ENCODE data around the gene BTC. TPM values are rescaled to one million over a fixed set of nuclear protein-coding genes. Genes with fewer than 3 reads are reported as not detected.

BTC gene, protein sequence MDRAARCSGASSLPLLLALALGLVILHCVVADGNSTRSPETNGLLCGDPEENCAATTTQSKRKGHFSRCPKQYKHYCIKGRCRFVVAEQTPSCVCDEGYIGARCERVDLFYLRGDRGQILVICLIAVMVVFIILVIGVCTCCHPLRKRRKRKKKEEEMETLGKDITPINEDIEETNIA
- polyA plus RNA-seq (2012; rRNA removed), result not detected in 2 replicates
- not detected in 2 replicates for polyA plus RNA-seq (2012; cell fraction: cytosol; rRNA removed)
- polyA plus RNA-seq (2012; cell fraction: nucleus; rRNA removed), result not detected in 2 replicates

GRCh38 chr4:74794382-74795010 lies at the start of gene BTC:
Gene BTC (minus strand): TSS chr4:74794523. CDS start chr4:74794325, 198 bp downstream.
- H3K79me2 ChIP-seq (ENCODE audit: insufficient read depth), result no peaks in the 10 kb centered on the region
- peak within 1 kb of the TSS; percentile 46; the same call in 1 of the 2 replicates for H2AFZ ChIP-seq (ENCODE audit: low read depth)
- 2% methylated on average over 14 of the region's 24 CpGs for WGBS (ENCODE audit: low lambda C conversion rate)
- H3K4me2 ChIP-seq, result peak within 1 kb of the TSS; percentile 84
- H3F3A ChIP-seq (replicated peaks; ENCODE audit: insufficient read depth), result no peaks in the 10 kb centered on the region
- H3K27me3 ChIP-seq (ENCODE audit: insufficient read depth), result peaks cover 38% of the 10 kb centered on the region; the same call in 1 of the 2 replicates
- no peak within 1 kb of the TSS for H3K9ac ChIP-seq
- H4K20me1 ChIP-seq (ENCODE audit: insufficient read depth), result no peaks in the 10 kb centered on the region
- H3K4me1 ChIP-seq (ENCODE audit: control insufficient read depth in 1 of 2, insufficient read depth in 2 of 2, low read depth in 1 of 2, low read length in 1 of 2), result no peaks in the 10 kb centered on the region
- no peak within 1 kb of the TSS for H3K27ac ChIP-seq (ENCODE audit: low read depth in 2 of 2, low read length in 1 of 2)
- no peaks in the 10 kb centered on the region for H3K9me3 ChIP-seq
- H3K9me2 ChIP-seq, result no peaks in the 10 kb centered on the region
- TF ChIP-seq MXI1 (IDR thresholded peaks at IDR 0.05; ENCODE audit: low read depth, low read length), result no peak
- H3K4me3 ChIP-seq (ENCODE audit: low read depth in 2 of 2, low read length in 1 of 2), result peak within 1 kb of the TSS; percentile 39 to 57; a peak in 3 of 4 replicates
- no peak for DNase-seq
- POLR2A ChIA-PET, result no interaction called here
- no peaks in the 10 kb centered on the region for H3K36me3 ChIP-seq (replicated peaks in 1 of 2; ENCODE audit: control insufficient read depth in 1 of 2, insufficient read depth in 2 of 2, low read length in 1 of 2)
- CTCF ChIA-PET, result interaction anchor here (1.5 kb wide), 1 partner anchor 8 kb away, joined by 3 read pairs; no protein-coding TSS in a partner anchor

DNA sequence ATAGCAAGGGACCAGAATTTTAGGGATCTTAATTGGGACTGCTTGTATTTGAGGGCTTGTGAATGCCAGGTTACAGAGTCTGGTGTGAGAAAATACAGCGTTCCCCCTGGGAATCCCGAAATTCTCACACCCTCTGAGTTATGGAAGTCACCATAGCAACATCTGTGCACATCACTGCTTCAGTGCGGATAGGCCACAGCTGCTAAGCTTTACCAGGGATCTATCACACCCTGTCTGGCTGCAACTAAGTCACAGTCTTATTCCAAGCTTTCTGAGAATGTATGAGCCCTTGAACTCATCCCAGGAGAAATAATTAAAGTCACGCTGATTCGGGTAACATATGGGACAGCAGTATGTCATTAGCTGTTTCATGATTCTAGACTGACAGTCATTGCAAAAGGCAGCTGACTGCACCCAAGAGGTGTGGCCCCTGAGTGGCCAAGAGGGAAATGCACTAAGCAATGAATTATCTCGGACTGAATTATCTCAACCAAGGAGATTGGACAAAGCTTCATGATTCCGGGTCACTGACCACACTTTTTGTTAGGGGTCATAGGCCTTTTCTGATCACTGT lies 46.7 kb upstream of the BTC start:
- Histone ChIP-seq H3K27ac (ENCODE audit: low read depth in 2 of 2, low read length in 1 of 2) (no peak overlapping the region), H3K27me3 (ENCODE audit: insufficient read depth) (no peaks in the 10 kb centered on the region), H3K79me2 (ENCODE audit: insufficient read depth) (no peaks in the 10 kb centered on the region), H3K36me3 (replicated peaks in 1 of 2; ENCODE audit: control insufficient read depth in 1 of 2, insufficient read depth in 2 of 2, low read length in 1 of 2) (no peaks in the 10 kb centered on the region), H3K9ac (no peak overlapping the region), H3K4me2 (no peak overlapping the region), H3K9me3 (no peaks in the 10 kb centered on the region), H2AFZ (ENCODE audit: low read depth) (no peak overlapping the region), H4K20me1 (ENCODE audit: insufficient read depth) (no peaks in the 10 kb centered on the region), H3F3A (replicated peaks; ENCODE audit: insufficient read depth) (no peaks in the 10 kb centered on the region), H3K4me3 (ENCODE audit: low read depth in 2 of 2, low read length in 1 of 2) (no peak overlapping the region), H3K9me2 (no peaks in the 10 kb centered on the region), H3K4me1 (ENCODE audit: control insufficient read depth in 1 of 2, insufficient read depth in 2 of 2, low read depth in 1 of 2, low read length in 1 of 2) (no peaks in the 10 kb centered on the region)
- TF ChIP-seq ELF1 (IDR thresholded peaks at IDR 0.05), result no peak
- TF ChIP-seq RAD21 (IDR thresholded peaks at IDR 0.05; ENCODE audit: low read length), result no peak
- no peak for TF ChIP-seq EZH2phosphoT487 (IDR thresholded peaks at IDR 0.05; ENCODE audit: borderline replicate concordance, low read depth)
- TF ChIP-seq FOXJ3 (CRISPR knock-in tag; IDR thresholded peaks at IDR 0.05), result no peak
- no peak for TF ChIP-seq RCOR1 (IDR thresholded peaks at IDR 0.05; ENCODE audit: low read length)
- no peak for TF ChIP-seq NFIC (IDR thresholded peaks at IDR 0.05; ENCODE audit: borderline replicate concordance)
- no peak for TF ChIP-seq MXI1 (IDR thresholded peaks at IDR 0.05; ENCODE audit: low read depth, low read length)
- ChIA-PET POLR2A (no interaction called here), CTCF (interaction anchor here (0.6 to 1.0 kb wide), 2 partner anchors 14 to 39 kb away, joined by 3 read pairs; no protein-coding TSS in a partner anchor)
- DNase-seq, result no peak
- WGBS (ENCODE audit: low lambda C conversion rate), result 17% methylated on average over 7 of the region's 7 CpGs

DNA sequence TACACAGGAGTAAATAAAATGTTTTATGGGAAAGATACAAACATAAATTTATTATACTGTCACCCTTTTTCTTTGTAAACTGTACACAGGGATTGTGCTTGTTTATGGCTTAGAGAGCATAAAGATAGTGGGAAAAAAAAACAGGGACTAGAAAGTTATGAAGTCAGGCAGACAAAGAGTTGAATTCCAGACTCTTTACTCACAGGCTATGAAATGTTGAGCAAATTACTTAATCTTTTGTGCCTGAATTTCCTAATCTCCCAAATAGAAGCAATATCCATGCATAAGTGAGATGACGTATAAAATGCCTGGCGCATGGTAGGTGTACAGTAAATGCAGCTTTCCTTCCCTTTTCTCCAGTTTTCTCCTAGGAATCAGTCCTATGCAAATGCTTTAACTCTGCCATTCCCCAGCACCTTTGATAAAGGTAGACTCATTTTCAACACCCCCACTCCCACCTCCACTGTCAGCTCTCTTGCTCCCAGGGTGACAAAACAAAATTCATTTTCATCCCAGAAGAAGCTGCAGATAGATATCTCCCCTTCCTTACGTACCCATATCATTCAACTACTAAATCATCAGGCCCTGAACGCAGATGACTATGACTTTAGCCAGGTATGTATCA lies 44.5 kb upstream of the BTC start:
- Histone ChIP-seq H2AFZ (ENCODE audit: low read depth) (no peak overlapping the region), H3K9me3 (no peaks in the 10 kb centered on the region), H3K36me3 (replicated peaks in 1 of 2; ENCODE audit: control insufficient read depth in 1 of 2, insufficient read depth in 2 of 2, low read length in 1 of 2) (no peaks in the 10 kb centered on the region), H3K79me2 (ENCODE audit: insufficient read depth) (no peaks in the 10 kb centered on the region), H3K9ac (no peak overlapping the region), H3K9me2 (no peaks in the 10 kb centered on the region), H3K4me1 (ENCODE audit: control insufficient read depth in 1 of 2, insufficient read depth in 2 of 2, low read depth in 1 of 2, low read length in 1 of 2) (no peaks in the 10 kb centered on the region), H3K4me2 (no peak overlapping the region), H3K27me3 (ENCODE audit: insufficient read depth) (no peaks in the 10 kb centered on the region), H4K20me1 (ENCODE audit: insufficient read depth) (no peaks in the 10 kb centered on the region), H3F3A (replicated peaks; ENCODE audit: insufficient read depth) (no peaks in the 10 kb centered on the region), H3K4me3 (ENCODE audit: low read depth in 2 of 2, low read length in 1 of 2) (no peak overlapping the region), H3K27ac (ENCODE audit: low read depth in 2 of 2, low read length in 1 of 2) (no peak overlapping the region)
- CTCF ChIA-PET, result no interaction called here
- POLR2A ChIA-PET, result no interaction called here
- DNase-seq, result no peak
- 5% methylated on average over 4 of the region's 4 CpGs for WGBS (ENCODE audit: low lambda C conversion rate)
- TF ChIP-seq EZH2phosphoT487 (IDR thresholded peaks at IDR 0.05; ENCODE audit: borderline replicate concordance, low read depth), result no peak
- no peak for TF ChIP-seq EP300 (IDR thresholded peaks at IDR 0.05; ENCODE audit: borderline replicate concordance in 1 of 2, low read depth in 1 of 2, low read length in 1 of 2)

All from SK-N-SH (cell line).